ENCODE data around the gene VPS9D1. TPM values are rescaled to one million over a fixed set of nuclear protein-coding genes. Genes with fewer than 3 reads are reported as not detected.
"Not testable (repeated sequence)": the region's sequence is repeated elsewhere in the genome, so short reads cannot be mapped to it uniquely, and the experiment has no call there.

The VPS9D1 gene
- total RNA-seq, 1 experiment from 2014 or later: 19.1 TPM

DNA sequence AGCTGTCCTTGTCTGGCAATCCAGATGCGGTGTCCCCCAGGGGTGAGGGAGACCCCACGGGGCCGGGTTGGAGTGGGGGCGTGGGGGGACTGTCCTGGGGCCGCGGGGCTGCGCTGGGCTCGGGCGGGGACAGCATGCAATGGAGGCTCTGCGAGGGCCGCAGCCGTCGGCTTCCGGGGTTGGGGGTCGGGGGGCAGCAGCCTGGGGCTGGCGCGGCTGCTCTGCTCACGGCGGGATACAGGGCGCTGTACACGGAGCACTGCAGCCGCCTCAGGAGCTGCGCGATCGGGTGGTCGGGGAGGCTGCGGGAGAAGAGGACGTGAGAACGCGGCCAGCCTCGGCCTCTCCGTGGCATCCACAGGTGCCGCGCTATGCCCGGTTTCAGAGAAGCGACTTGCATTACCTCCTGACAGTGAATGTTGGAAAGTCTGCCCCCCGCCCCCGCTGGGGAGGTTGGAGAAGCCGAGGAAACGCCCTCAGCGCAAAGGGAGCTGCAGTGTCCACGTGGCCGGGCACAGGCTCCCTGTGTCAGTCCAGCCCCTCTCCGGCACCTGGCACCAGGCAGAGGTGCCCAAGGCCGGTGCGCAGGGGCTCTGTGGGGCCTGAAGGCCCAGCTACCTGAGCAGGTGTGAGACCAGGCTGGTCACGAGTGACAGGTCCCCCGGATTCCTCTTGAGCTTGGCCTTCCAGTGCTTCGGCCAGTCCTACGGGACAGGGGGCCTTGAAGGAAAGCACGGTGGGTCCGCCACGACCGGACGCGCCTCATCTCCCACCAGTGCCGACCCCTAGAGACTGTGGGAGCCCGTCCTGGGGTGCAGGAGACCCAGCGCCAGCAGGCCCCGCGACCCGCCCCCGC, 9.8 kb downstream of the VPS9D1 start:
- no peak for DNase-seq (ENCODE audit: low spot score)

DNA sequence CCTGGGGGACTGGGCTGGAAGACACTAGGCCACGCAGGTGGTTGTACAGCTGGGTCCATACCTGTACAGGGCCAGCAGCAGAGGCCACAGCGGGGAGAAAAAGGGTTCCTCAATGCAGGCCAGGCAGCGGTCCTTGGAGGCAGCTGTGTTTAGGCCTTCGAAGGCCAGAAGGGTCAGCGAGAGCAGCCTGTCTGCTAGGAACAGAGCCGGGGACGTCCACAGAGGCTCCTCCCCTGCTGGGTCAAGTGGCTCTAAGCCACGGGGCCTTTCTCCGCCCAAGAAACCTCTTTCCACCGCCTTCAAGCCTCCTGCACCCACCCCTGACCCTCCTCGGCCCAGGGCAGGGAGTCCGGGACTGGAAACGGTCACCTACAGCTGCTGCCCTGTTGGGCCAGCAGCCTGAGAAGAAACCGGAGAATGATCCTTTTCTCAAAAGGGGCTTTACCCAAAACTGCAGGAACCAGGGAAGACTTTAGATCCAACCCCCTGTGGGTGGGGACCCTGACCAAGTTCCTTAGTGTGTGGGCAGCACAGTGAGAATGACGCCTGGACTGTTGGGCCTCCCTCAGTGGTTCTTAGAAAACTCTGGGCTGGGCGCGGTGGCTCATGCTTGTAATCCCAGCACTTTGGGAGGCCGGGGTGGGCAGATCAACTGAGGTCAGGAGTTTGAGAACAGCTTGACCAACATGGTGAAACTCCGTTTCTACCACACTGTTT, 10.8 kb downstream of the VPS9D1 start:
- no peak for DNase-seq (ENCODE audit: low spot score)

- no peak for DNase-seq (ENCODE audit: low spot score)
Observed at GRCh38 chr16:89709166-89709565, 11.5 kb downstream of the VPS9D1 start.

GRCh38 chr16:89708481-89708931, 12.2 kb downstream of the VPS9D1 start:
- DNase-seq (ENCODE audit: low spot score): no peak

GRCh38 chr16:89707695-89708094, 13.0 kb downstream of the VPS9D1 start:
- DNase-seq (ENCODE audit: low spot score): no peak

- DNase-seq (ENCODE audit: low spot score): no peak
Observed at GRCh38 chr16:89706518-89707260, 14.0 kb downstream of the VPS9D1 start.

DNA sequence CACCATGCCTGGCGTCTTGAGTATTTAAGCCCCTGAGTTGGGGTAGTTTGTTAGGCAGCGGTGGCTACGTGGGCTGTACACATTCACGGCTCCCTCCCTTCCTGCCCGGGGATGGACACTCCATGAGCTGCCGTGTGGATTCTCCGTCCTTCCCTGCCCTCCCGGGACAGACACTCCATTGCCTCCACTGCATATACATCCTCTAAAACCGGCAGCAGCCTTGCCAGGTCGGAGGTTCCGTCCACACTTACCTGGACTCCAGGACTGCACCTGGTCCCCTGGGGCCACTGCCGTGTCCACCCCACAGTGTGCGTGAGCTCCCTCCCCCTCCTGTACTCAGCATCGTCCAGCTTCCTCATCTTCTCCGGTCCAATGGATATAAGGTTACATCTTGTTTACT, 15.7 kb downstream of the VPS9D1 start:
- no peak for DNase-seq (ENCODE audit: low spot score)

DNA sequence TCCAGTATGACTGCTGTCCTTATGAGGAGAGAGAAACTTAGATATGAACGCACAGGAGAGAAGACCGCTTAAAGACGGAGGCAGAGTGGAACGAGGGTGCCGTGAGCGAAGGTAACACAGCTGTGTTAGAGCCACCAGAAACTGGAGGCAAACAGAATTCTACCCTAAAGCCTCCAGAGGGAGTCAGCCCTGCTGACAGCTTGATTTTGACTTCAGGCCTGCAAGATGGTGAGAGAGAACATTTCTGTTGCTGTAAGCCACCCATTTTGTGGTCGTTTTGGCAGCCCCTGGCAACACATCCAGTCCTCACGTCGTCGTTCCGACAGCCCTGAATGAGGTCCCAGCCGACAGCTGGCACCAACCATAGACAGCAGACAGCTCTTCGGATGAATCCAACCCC, 16.4 kb downstream of the VPS9D1 start:
- DNase-seq (ENCODE audit: low spot score): no peak

DNA sequence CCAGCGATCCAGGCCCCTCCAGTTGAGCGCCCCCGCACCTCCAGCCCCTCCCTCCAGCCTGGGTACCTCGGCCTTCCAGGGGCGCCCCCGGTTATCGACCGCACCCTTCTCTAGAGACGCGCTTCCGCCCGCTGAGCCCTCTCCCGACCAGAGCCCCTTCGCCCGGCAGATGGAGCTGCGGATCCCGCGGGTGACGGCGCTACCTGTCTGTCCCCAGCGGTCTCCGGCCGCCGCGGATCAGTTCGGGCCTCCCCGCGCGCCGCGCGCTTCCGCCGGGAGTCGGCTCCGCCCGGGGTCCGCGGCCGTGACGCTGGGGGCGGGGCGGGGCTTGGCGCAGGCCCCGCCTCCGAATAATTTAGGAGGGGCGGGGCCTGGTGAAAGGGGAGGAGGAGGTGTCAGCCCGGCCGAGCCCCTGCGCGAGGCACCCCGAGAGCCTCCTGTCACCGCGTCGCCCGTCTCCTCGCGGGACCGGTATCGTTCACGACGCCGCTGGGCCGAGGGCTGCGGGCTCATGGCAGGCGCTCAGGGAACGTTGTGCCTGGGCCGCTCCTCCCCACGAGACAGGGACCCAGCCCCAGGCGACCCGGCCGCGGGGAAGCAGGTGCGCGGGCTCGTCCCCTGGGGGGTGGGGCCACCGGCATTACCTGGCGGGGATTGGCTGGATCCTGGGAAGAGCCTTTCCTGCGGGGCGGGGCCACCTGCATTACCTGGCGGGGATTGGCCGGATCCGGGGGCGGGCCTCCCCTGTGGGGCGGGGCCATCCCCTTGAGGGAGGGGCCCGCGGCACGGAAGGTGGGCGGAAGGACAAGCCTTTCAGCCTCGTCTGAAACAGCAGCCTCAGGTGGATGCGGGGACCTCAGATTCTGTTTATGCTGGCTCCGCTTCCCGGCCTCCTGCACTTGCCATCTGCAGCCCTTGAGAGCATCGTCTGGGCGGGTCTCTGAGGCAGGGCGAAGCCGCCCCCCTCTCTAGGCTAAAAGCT, 19.0 kb downstream of the VPS9D1 start, which contains the start of gene SPATA2L:
Gene SPATA2L, minus strand, starts transcription at position 281 of the 982 bp plus-strand sequence. CDS start 473 bp downstream, outside the sequence.
- DNase-seq (ENCODE audit: low spot score): peak; percentile 95

- DNase-seq (ENCODE audit: low spot score): peak; percentile 77
Observed at GRCh38 chr16:89700649-89701424, 19.9 kb downstream of the VPS9D1 start.

DNA sequence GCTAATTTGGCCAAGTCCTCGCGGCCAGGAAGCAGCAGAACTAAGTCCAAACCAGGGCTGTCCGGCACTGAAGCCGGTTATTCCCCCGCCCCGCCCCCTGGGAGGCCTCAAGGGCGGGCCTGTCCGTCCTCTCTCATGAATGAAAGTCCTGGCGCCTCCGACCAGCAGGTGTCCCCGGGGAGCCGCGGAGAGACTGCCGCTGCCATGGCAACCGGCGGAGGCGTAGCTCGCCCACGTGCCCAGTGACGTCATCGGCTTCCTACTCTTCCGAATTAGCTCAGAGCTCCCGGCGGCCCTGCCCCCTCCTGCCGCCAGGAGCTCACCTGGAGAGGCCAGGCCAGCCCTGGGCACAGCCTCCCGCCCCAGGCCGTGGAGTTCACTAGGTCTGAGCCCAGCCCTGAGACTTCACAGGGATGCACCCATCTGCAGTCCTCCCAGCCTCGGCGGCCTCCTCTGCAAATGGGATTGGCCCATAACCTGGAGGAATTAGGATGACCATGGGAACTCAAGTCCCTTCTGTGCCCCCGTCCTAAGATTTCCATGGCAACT, 20.5 kb downstream of the VPS9D1 start:
- peak; percentile 99 for DNase-seq (ENCODE audit: low spot score)

DNA sequence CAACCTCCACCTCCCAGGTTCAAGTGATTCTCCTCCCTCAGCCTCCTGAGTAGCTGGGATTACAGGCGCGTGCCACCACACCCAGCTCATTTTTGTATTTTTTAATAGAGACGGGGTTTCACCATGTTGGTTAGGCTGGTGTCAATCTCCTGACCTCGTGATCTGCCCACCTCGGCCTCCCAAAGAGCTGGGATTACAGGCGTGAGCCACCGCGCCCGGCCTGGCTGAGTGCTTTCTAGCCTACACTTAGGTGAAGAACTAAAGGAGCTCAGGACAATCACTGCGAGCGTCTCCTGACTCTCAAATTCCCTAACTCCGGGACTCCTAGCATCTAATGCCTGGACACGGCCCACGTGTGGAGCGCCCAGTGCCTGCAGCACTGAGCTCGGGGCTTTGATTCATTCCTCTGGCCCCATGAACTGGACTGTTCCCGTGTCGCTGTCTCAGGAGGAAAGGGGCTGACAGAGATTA, 21.0 kb downstream of the VPS9D1 start:
- DNase-seq (ENCODE audit: low spot score): not testable (repeated sequence)

- not testable (repeated sequence) for DNase-seq (ENCODE audit: low spot score)
Observed at GRCh38 chr16:89698717-89699116, 22.0 kb downstream of the VPS9D1 start.

DNA sequence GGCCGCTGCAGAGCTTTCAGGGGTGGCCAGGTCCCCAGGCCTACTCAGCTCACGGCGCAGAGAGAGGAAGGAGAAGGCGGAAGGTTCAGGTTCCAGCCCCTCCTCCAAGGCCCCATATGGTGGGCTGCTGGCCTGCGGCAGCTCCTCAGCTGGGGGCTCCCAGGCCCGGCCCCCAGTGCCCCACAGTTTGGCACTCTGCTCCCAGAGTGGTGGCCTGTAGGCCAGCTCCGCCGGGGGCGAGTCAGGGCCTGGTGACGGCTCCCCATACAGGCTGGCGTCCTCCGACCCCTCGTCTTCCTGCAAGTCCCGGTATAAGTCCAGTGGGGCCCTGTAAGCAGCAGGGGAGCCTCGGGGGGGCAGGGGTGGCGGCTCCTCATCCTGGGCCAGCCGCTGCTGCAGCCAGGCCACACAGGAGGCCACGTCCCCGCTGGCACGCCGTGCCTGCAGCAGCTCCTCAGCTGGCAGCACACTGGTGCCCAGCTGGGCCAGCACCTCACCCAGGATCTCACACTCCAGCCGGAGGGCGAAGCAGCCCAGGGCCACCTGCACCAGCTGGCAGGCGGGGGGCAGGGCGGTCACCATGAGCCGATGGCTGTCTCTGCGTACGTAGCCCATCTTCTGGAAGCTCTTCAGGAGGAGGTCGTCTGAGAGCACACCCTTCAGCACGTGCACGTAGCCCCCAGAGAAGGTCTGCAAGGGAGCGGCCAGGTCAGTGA, 22.9 kb downstream of the VPS9D1 start:
- no peak for DNase-seq (ENCODE audit: low spot score)

DNA sequence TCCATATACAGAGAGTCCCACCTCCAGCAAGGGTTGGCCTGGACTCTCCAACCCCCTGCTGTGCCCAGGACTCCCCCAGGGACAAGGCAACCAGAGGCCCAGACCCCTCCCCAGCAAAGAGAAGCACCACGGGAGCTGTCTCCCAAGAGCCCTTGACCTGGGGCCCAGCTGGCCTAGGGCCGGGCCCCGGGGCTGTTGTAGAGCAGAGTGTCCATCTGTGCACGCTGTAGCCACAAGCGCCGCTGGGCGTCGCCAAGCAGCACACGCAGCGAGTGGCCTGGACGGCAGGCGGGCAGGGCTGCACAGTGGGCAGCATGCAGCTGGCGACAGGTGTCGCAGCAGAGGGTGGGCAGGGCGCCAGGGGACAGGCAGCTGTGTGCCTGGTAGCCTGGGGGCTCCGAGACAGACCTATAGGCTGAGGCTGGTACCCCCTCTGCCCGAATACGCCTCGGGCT, 23.5 kb downstream of the VPS9D1 start:
- no peak for DNase-seq (ENCODE audit: low spot score)

DNA sequence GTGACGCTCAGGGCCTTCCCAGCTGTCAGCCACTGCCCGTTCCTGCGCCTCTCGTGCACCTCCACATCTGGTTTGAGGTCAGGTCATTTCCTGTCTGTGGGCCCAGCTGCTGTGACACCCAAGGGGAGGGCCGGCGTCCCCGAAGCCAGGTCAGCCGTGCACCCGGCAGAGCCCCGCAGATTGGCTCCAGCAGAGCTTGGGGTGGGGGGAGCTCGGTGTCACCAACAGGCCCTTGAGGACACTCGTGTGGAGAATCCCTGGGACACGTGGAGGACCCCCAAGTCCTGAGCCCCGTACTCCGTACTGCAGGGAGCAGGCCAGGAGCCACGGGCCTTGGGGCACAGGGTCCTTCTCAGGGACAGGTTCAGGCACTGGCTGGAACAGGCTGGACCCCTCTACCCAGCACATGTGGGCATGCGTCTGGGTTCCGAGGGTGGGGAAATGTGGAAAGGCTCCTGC, 24.0 kb downstream of the VPS9D1 start:
- no peak for DNase-seq (ENCODE audit: low spot score)

GRCh38 chr16:89695875-89696669, 24.6 kb downstream of the VPS9D1 start:
- no peak for DNase-seq (ENCODE audit: low spot score)
